ENCODE data around the gene MACROD1.

The MACROD1 gene

GRCh38 chr11:64068705-64069400 lies 97.1 kb downstream of the MACROD1 start:
- Mint-ChIP-seq H3K27me3 (ENCODE audit: low read depth, poor library complexity) (peaks cover 16% of the 10 kb centered on the region), H3K4me3 (no peak overlapping the region), H3K4me1 (peaks cover 66% of the 10 kb centered on the region), H3K27ac (no peak overlapping the region), H3K36me3 (ENCODE audit: low read depth) (no peaks in the 10 kb centered on the region), H3K9me3 (no peaks in the 10 kb centered on the region)
- TF ChIP-seq, protein P1, sequence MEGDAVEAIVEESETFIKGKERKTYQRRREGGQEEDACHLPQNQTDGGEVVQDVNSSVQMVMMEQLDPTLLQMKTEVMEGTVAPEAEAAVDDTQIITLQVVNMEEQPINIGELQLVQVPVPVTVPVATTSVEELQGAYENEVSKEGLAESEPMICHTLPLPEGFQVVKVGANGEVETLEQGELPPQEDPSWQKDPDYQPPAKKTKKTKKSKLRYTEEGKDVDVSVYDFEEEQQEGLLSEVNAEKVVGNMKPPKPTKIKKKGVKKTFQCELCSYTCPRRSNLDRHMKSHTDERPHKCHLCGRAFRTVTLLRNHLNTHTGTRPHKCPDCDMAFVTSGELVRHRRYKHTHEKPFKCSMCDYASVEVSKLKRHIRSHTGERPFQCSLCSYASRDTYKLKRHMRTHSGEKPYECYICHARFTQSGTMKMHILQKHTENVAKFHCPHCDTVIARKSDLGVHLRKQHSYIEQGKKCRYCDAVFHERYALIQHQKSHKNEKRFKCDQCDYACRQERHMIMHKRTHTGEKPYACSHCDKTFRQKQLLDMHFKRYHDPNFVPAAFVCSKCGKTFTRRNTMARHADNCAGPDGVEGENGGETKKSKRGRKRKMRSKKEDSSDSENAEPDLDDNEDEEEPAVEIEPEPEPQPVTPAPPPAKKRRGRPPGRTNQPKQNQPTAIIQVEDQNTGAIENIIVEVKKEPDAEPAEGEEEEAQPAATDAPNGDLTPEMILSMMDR (IDR thresholded peaks at IDR 0.05), result no peak
- DNase-seq, result no peak

GRCh38 chr11:64067230-64067993 lies 98.5 kb downstream of the MACROD1 start:
- H3K27me3 Mint-ChIP-seq (ENCODE audit: low read depth, poor library complexity), result peaks cover 23% of the 10 kb centered on the region
- no peak overlapping the region for H3K4me3 Mint-ChIP-seq
- H3K36me3 Mint-ChIP-seq (ENCODE audit: low read depth), result no peaks in the 10 kb centered on the region
- no peak overlapping the region for H3K27ac Mint-ChIP-seq
- H3K9me3 Mint-ChIP-seq, result no peaks in the 10 kb centered on the region
- TF ChIP-seq, protein P1 (IDR thresholded peaks at IDR 0.05), result no peak
- DNase-seq, result no peak
- peaks cover 72% of the 10 kb centered on the region for H3K4me1 Mint-ChIP-seq

DNA sequence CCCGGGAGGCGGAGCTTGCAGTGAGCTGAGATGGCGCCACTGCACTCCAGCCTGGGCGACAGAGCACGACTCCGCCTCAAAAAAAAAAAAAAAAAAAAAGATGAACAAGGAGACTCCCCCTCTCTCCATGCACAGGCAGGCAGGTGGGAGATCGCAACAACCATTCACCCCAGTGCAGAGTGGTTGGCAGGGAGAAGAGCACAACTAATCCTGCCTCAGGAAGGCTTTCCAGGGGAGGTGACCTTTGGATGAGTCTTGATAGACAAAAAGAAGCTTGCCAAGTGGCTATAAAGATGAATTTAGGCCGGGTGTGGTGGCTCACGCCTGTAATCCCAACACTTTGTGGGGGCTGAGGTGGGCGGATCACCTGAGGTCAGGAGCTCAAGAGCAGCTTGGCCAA lies 100.2 kb downstream of the MACROD1 start:
- H3K4me1 Mint-ChIP-seq, result peaks cover 63% of the 10 kb centered on the region
- no peak overlapping the region for H3K4me3 Mint-ChIP-seq
- no peak overlapping the region for H3K27ac Mint-ChIP-seq

GRCh38 chr11:64065141-64065465 lies 100.8 kb downstream of the MACROD1 start:
- TF ChIP-seq, protein P1 (IDR thresholded peaks at IDR 0.05), result no peak
- Mint-ChIP-seq H3K36me3 (ENCODE audit: low read depth) (no peaks in the 10 kb centered on the region), H3K4me3 (no peak overlapping the region), H3K4me1 (peaks cover 61% of the 10 kb centered on the region), H3K27me3 (ENCODE audit: low read depth, poor library complexity) (peaks cover 40% of the 10 kb centered on the region), H3K9me3 (no peaks in the 10 kb centered on the region), H3K27ac (no peak overlapping the region)
- no peak for DNase-seq

More for the DNA sequence above, 100.2 kb downstream of the MACROD1 start:
- TF ChIP-seq, protein P1 (IDR thresholded peaks at IDR 0.05), result no peak
- peaks cover 36% of the 10 kb centered on the region for H3K27me3 Mint-ChIP-seq (ENCODE audit: low read depth, poor library complexity)
- H3K9me3 Mint-ChIP-seq, result no peaks in the 10 kb centered on the region
- H3K36me3 Mint-ChIP-seq (ENCODE audit: low read depth), result no peaks in the 10 kb centered on the region
- no peak for DNase-seq

DNA sequence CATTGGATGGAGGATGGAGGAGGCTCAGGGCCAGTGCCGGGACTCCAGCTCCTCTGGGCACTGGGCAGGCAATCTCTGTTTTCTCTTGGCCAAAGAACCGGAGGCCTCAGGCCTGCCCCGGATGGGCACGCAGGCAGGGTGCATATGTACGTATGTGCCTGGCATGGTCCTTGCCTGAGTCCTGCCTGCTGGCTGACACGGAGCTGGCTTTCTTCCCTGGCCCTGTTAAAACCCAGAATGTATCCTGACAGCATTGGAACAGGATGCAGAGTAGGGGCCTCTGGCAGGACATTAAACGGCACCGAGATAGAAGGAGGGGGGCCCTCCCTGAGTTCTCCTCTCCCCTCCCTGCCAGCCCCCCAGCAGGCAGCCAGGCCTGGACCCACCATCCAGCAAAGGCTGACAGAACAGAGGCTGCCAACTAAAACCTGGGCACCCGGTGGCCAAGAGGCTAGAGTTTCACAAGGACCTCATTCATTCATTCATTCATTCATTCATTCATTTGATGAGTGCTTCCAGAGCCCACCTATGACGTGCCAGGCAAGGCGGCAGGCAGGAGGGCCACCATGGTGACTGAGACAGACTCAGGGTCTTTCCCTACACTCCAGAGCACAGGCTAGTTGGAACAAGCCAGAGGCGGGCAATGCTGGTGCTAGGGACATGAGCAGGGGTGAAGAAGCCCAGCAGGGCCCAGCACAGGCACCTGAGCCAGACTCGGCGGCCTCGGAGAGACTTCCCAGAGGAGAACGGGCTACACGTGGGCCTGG lies 101.4 kb downstream of the MACROD1 start:
- no peak overlapping the region for H3K4me3 Mint-ChIP-seq
- H3K27me3 Mint-ChIP-seq (ENCODE audit: low read depth, poor library complexity), result peaks cover 42% of the 10 kb centered on the region
- H3K4me1 Mint-ChIP-seq, result peaks cover 55% of the 10 kb centered on the region
- TF ChIP-seq, protein P1 (IDR thresholded peaks at IDR 0.05), result no peak
- no peak for DNase-seq
- H3K36me3 Mint-ChIP-seq (ENCODE audit: low read depth), result no peaks in the 10 kb centered on the region
- H3K27ac Mint-ChIP-seq, result no peak overlapping the region
- H3K9me3 Mint-ChIP-seq, result no peaks in the 10 kb centered on the region

All from nephron progenitor cell (in vitro differentiated cells).